Superior temporal gyrus (tissue), 1 donor: Measurements from ENCODE around the gene DPEP2NB.
"Not testable (repeated sequence)": the region's sequence is repeated elsewhere in the genome, so short reads cannot be mapped to it uniquely, and the experiment has no call there.

Experiments used
- DNase-seq: peaks from one replicate; pipeline ENCODE4 v3.0.0-alpha.2; 2016; ENCODE audit errors: extremely low spot score

The DPEP2NB gene

DNA sequence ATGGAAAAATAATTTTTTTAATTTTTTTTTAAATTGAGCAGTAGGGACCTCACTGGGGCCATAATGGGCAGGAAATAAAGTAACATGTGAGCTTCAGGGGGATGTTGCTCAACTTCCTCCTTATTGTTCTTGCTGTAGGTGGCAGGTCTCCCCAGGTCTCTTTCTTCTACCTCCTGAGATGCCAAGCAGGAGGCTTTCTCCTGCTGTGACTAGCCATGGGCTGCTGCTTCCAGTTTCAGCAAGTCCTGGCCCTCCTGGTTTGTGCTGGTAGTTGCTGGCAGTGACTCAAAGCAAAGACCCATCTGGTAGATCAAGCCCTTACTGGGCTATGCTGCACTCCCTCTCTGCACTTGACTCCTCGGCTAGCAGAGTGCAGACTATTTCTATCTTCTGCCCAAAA, 2.3 kb downstream of the DPEP2NB start:
- DNase-seq = no peak

DNA sequence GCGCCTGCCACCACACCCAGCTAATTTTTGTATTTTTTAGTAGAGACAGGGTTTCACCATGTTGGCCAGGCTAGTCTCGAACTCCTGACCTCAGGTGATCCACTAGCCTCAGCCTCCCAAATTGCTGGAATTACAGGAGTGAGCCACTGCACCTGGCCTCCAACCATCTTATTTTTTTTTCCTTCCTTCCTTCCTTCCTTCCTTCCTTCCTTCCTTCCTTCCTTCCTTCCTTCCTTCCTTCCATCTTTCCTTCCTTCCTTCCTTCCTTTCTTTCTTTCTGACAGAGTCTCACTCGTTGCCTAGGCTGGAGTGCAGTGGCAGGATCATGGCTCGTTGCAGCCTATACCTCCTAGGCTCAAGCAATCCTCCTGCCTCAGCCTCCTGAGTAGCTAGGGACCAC, 5.8 kb downstream of the DPEP2NB start:
- not testable (repeated sequence) for DNase-seq

DNA sequence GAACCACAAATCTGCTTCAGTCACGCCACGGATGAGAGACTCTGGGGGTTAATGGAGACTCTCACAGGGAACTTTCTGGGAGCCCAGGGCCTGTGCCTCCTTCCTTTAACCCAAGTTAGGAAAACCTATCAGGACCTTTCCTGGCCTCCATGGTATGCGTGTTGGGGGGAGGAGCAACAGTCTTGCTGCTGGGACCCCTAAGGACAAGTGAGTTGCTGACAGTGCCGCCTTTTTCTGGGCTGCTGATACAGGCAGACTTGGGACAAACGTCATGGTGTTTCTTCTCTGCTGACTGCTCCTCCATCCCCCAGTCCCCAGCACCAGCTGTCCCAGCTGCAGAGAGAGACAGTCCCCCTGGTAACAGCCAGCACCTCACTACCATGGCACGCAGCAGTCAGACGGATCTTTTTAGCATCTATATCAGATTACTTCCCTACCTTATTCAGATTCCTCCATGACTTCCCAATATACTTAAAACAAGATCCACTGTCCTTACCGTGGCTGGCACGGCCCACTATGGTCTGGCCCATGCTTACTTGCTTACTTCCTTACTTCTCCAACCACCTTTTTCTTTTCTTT, 6.5 kb downstream of the DPEP2NB start:
- no peak for DNase-seq

DNA sequence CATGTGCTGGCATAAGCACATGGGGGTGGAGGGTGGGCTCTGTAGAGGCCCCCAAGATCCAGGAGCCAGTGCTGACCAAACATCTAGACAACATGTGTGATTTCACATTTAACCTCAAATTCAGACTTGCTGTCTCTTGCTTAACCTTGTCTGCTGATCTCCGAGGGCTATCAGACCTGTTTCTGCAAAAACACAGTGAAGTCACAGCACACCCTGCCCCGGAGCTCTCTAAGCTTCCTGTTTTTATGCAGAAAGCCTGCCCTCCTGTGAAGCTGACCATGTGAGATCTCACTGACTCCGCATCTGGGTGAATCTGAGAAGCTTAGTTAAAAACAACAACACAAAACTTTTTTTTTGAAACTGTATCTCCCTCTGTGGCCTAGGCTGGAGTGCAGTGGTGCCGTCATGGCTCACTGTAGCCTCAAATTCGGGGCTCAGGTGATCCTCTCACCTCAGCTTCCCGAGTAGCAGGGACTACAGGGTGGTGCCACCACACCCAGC, 9.9 kb downstream of the DPEP2NB start:
- peak; percentile 11 for DNase-seq

DNA sequence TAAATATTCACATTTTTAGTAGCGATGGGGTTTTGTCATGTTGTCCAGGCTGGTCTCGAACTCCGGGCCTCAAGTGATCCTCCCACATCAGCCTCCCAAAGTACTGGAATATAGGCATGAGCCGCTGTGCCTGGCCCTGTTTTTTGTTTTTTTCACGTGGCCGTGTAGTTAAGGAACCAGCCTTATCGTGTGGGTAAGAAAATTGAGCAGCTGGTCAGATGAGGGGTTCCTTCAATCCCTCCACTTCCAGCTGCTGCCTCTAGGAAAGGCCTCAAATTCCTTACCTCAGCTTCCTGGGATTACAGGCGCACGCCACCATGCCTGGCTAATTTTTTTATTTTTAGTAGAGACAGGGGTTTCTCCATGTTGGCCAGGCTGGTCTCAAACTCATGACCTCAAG, 10.5 kb downstream of the DPEP2NB start:
- no peak for DNase-seq

- no peak for DNase-seq
These were observed 12.7 kb downstream of the DPEP2NB start for GRCh38 chr16:68003031-68003430.

GRCh38 chr16:68000450-68000849, 15.3 kb downstream of the DPEP2NB start:
- no peak for DNase-seq

DNA sequence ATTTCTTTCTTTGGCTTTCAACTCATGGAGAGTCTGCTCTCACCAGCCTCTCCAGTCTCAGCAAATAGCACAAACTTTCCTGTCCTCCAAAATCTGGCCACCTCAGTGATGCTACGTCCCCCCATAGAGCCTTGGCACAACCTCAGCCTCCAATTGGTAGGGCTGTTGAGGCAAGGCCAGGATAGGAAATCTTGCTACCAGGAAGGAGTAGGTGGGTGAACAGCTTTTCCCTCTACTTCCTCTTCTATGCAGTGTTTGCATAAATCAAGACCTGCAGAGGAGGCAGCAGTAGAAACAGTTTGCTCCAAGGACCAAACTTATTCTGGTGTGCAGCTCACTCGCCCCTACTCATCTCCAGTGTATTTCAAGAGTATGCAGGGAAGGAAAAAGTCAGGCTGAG, 15.7 kb downstream of the DPEP2NB start:
- no peak for DNase-seq

DNA sequence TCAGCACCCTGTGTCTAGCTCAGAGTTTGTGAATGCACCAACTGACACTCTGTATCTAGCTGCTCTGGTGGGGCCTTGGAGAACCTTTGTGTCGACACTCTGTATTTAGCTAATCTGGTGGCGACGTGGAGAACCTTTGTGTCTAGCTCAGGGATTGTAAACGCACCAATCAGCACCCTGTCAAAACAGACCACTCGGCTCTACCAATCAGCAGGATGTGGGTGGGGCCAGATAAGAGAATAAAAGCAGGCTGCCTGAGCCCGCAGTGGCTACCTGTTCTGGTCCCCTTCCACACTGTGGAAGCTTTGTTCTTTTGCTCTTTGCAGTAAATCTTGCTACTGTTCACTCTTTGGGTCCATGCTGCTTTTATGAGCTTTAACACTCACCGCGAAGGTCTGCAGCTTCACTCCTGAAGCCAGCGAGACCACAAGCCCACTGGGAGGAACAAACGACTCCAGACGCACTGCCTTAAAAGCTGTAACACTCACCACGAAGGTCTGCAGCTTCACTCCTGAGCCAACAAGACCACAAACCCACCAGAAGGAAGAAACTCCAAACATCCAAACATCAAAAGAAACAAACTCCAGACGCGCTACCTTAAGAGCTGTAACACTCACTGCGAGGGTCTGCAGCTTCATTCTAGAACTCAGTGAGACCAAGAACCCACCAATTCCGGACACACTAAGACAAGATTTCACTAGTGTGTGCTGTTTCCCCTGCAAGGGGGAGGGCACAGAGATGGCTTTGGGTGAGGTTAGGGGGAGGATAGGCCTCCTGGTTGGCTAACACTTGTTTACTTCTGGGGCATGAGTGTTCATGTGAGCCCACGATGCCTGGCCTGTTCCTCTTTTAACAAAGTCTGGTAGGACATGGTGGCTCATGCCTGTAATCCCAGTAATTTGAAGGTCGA, 16.7 kb downstream of the DPEP2NB start, which contains the start of gene DPEP2:
TSS of gene DPEP2 (minus strand) at position 706 of the 910 bp plus-strand sequence. CDS start 6,272 bp downstream, outside the sequence.
- peak; percentile 11 for DNase-seq

GRCh38 chr16:67998231-67998778, 17.4 kb downstream of the DPEP2NB start:
- DNase-seq = not testable (repeated sequence)

- DNase-seq = no peak
These were observed 19.0 kb downstream of the DPEP2NB start for GRCh38 chr16:67996666-67997065.

GRCh38 chr16:67995423-67995822, 20.3 kb downstream of the DPEP2NB start:
- DNase-seq = no peak

GRCh38 chr16:67994040-67994408, 21.7 kb downstream of the DPEP2NB start:
- DNase-seq = not testable (repeated sequence)

DNA sequence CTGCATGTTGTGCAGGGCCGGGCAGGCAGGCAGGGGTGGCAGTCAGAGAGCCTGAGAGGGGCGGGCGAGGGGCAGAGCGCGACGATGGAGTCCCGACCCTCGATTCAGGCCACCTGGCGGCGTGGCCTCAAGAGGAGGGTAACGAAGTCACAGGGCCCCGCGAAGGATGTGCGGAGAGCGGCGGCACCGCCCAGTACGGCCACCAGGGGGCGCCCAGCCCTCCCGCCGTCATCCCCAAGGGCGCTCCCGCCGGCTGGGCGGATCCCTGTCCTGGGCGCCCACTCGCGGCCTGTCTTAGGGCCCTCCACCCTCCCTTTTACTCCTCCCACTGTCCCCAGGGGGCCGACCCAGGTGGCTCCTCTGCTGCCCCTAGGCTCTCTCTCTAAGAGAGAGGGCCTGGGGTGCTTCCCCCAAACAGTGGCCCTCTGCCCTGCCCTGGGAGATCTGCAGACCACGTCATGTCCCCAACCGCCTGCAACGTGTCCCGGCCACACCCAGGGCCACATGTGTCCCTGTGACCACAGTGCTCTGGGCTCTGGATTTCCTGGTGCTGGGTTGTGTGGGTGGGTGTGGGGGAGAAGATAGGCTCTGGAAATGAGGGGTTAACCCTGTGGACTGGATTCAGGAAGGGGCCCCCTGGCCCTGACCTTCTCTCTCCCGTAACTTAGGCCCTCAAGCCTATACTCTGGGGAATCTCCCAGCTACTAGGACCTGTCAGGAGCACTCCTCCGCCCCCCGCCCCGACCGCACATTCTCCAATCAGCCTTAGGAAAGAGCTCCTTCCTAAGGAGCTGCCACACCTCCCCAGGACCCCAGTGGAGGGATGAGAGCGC, 22.3 kb downstream of the DPEP2NB start:
- DNase-seq = peak; percentile 58

GRCh38 chr16:67992661-67993206, 23.0 kb downstream of the DPEP2NB start:
- no peak for DNase-seq

GRCh38 chr16:67990018-67990386, 25.7 kb downstream of the DPEP2NB start:
- DNase-seq = no peak

- no peak for DNase-seq
These were observed 26.2 kb downstream of the DPEP2NB start for GRCh38 chr16:67989322-67990017.

- DNase-seq = no peak
These were observed 27.0 kb downstream of the DPEP2NB start for GRCh38 chr16:67988675-67989074.

DNA sequence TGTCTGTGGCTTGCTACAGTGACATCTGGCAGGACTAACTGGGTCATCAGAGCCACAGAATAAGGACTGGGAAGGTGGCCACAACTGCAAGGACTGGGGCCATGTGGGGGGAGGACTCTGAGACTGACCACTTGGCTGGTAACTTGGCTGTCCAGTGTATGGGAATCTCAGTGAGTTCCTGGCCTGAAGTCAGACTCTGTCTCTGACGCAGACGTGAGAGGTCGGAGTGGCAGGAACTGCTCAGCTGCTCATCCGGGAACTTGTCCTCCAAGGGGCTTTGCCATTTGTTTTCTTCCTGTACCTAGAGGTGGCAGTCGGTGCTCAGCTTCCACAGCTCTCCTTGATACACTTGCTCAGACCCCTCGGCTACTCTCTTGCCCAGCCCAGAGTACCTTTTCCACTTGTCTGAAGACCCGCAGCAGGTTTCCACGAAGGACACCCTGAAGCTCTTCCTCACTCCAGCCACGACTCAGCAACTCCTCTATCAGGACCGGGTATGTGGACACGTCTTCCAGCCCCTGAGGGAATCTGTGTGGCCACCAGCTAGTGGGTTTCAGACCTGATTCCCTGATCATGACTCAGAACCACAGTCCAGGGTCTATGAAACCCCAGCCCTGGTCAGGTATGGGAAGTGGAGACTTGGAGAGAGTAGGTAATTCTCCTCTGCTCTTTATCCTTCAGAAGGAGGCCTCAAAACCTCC, 28.1 kb downstream of the DPEP2NB start:
- DNase-seq = no peak

DNA sequence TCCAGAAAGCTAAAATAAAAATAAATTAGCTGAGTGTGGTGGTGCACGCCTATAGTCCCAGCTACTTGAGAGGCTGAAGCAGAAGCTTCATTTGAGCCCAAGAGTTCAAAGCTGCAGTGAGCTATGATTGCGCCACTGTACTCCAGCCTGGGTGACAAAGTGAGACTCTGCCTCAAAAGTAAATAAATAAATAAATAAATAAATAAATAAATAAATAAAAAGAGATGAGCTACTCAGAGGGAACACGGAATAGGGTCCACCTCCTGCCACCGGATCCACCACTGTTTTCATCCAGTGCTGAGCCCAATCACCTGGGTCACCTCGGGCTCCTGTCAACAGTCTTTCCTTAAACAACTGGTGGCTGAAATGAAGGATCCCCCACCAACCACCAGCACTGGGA, 28.8 kb downstream of the DPEP2NB start:
- DNase-seq = no peak
